ENCODE data around the gene NFIA.

NFIA gene

GRCh38 chr1:61480273-61480935 lies 398.0 kb downstream of the NFIA start:
- DNase-seq: no peak

GRCh38 chr1:61481315-61481715 lies 399.0 kb downstream of the NFIA start:
- no peak for DNase-seq

- no peak for DNase-seq
These were observed 399.9 kb downstream of the NFIA start for GRCh38 chr1:61482170-61482734.

GRCh38 chr1:61486783-61487536 lies 404.6 kb downstream of the NFIA start:
- no peak for DNase-seq

- DNase-seq: no peak
These were observed 405.4 kb downstream of the NFIA start for GRCh38 chr1:61487801-61488200.

- DNase-seq: no peak
These were observed 408.6 kb downstream of the NFIA start for GRCh38 chr1:61490924-61491323.

- no peak for DNase-seq
These were observed 409.1 kb downstream of the NFIA start for GRCh38 chr1:61491497-61491896.

GRCh38 chr1:61494000-61494399 lies 411.6 kb downstream of the NFIA start:
- no peak for DNase-seq

GRCh38 chr1:61496501-61496900 lies 414.1 kb downstream of the NFIA start:
- no peak for DNase-seq

- DNase-seq: no peak
These were observed 414.7 kb downstream of the NFIA start for GRCh38 chr1:61497013-61497412.

- no peak for DNase-seq
These were observed 416.0 kb downstream of the NFIA start for GRCh38 chr1:61498342-61498741.

GRCh38 chr1:61501971-61502916 lies 419.9 kb downstream of the NFIA start:
- DNase-seq: no peak

GRCh38 chr1:61504305-61504704 lies 421.9 kb downstream of the NFIA start:
- DNase-seq: no peak

- no peak for DNase-seq
These were observed 422.6 kb downstream of the NFIA start for GRCh38 chr1:61504852-61505390.

- DNase-seq: no peak
These were observed 423.9 kb downstream of the NFIA start for GRCh38 chr1:61506236-61506635.

GRCh38 chr1:61506944-61507500 lies 424.7 kb downstream of the NFIA start:
- DNase-seq: no peak

Measured in activated CD4-positive, alpha-beta T cell treated with anti-CD3 and anti-CD28 coated beads, Interleukin-2, amount 50 U/mL, for 1 hour (primary cell).